ENCODE results near the gene ATXN1.
"Not testable (repeated sequence)": the region's sequence is repeated elsewhere in the genome, so short reads cannot be mapped to it uniquely, and the experiment has no call there.

GRCh38 chr6:16702627-16703378 lies 58.5 kb downstream of the ATXN1 start:
- TF ChIP-seq ETS1 (IDR thresholded peaks at IDR 0.05); POLR2AphosphoS5 (IDR thresholded peaks at IDR 0.05; ENCODE audit: low read depth); REST (IDR thresholded peaks at IDR 0.05; ENCODE audit: unreplicated experiment); CTCF (conservative IDR thresholded peaks at IDR 0.05; ENCODE audit: low read depth in 2 of 2); EZH2 (IDR thresholded peaks at IDR 0.05; ENCODE audit: low read depth, unreplicated experiment); ZNF114 (CRISPR knock-in tag; IDR thresholded peaks at IDR 0.05); STAT1 (IDR thresholded peaks at IDR 0.05; ENCODE audit: unreplicated experiment); EZH2phosphoT487 (IDR thresholded peaks at IDR 0.05; ENCODE audit: unreplicated experiment); ZNF331 (CRISPR knock-in tag; IDR thresholded peaks at IDR 0.05; ENCODE audit: low read depth); CREB1 (CRISPR knock-in tag; IDR thresholded peaks at IDR 0.05; ENCODE audit: low read depth); NANOG (IDR thresholded peaks at IDR 0.05; ENCODE audit: borderline replicate concordance); JUNB (IDR thresholded peaks at IDR 0.05; ENCODE audit: unreplicated experiment); ZNF462 (CRISPR knock-in tag; IDR thresholded peaks at IDR 0.05): not testable (repeated sequence)

Measured in GM23338 (cell line).